ENCODE measurements around the gene POLR1C.
"Not testable (repeated sequence)": the region's sequence is repeated elsewhere in the genome, so short reads cannot be mapped to it uniquely, and the experiment has no call there.

Gene POLR1C

GRCh38 chr6:43493230-43493629 is 23.7 kb upstream of the POLR1C start:
- no peak for DNase-seq

- DNase-seq, result no peak
These were observed 23.1 kb upstream of the POLR1C start for GRCh38 chr6:43493833-43494232.

GRCh38 chr6:43494321-43494720 is 22.6 kb upstream of the POLR1C start:
- DNase-seq, result no peak

GRCh38 chr6:43494766-43495165 is 22.1 kb upstream of the POLR1C start:
- no peak for DNase-seq

- no peak for DNase-seq
These were observed 21.4 kb upstream of the POLR1C start for GRCh38 chr6:43495409-43495941.

GRCh38 chr6:43496370-43497128 is 20.3 kb upstream of the POLR1C start:
- no peak for DNase-seq

GRCh38 chr6:43497129-43497396 is 19.8 kb upstream of the POLR1C start:
- no peak for DNase-seq

- DNase-seq, result no peak
These were observed 19.2 kb upstream of the POLR1C start for GRCh38 chr6:43497689-43498088.

- DNase-seq, result not testable (repeated sequence)
These were observed 18.6 kb upstream of the POLR1C start for GRCh38 chr6:43498291-43498690.

- no peak for DNase-seq
These were observed 17.7 kb upstream of the POLR1C start for GRCh38 chr6:43499028-43499815.

- DNase-seq, result no peak
These were observed 16.0 kb upstream of the POLR1C start for GRCh38 chr6:43500921-43501320.

- no peak for DNase-seq
These were observed 14.2 kb upstream of the POLR1C start for GRCh38 chr6:43502666-43503065.

GRCh38 chr6:43503443-43503842 is 13.4 kb upstream of the POLR1C start:
- DNase-seq, result no peak

- no peak for DNase-seq
These were observed 11.9 kb upstream of the POLR1C start for GRCh38 chr6:43504756-43505593.

- no peak for DNase-seq
These were observed 11.2 kb upstream of the POLR1C start for GRCh38 chr6:43505718-43506117.

GRCh38 chr6:43506171-43506570 is 10.7 kb upstream of the POLR1C start:
- DNase-seq, result no peak

- DNase-seq, result peak; percentile 79 to 82
These were observed 10.0 kb upstream of the POLR1C start for GRCh38 chr6:43506667-43507471.

- no peak for DNase-seq
These were observed 8.3 kb upstream of the POLR1C start for GRCh38 chr6:43508481-43509141.

- no peak for DNase-seq
These were observed 7.5 kb upstream of the POLR1C start for GRCh38 chr6:43509142-43509983.

- DNase-seq, result no peak
These were observed 6.7 kb upstream of the POLR1C start, which contains the start of gene LRRC73 for GRCh38 chr6:43509984-43510826. TSS of gene LRRC73 (minus strand) at chr6:43510346. CDS start at chr6:43509785, 561 bp downstream.
